SK-N-SH (cell line): ENCODE results near the gene GOPC. TPM values are rescaled to one million over a fixed set of nuclear protein-coding genes. Genes with fewer than 3 reads are reported as not detected.
A peak's percentile ranks its signal among the peaks of the same experiment; 100 is the strongest.

Source experiments
- CTCF ChIA-PET: fragments of 300-600, 350-600 bp; formaldehyde crosslinking; extraction: SDS; loops from one replicate; lab custom pipeline; 2021; lab: Yijun Ruan, JAX
- POLR2A ChIA-PET: fragments of 350-600 bp; sonication (Branson Sonifier 250); formaldehyde crosslinking; extraction: SDS; loops from one replicate; lab custom pipeline; 2020; ENCODE audit warnings: antibody characterized with exemption, inconsistent platforms; lab: Yijun Ruan, JAX
- DNase-seq: peaks from one replicate; pipeline ENCODE4 v3.0.0; 2012
- H2AFZ ChIP-seq: fragments of 200-600 bp; sonication (generic); 2 replicates; pipeline ENCODE4 v1.8.1; 2016; ENCODE audit warnings: antibody characterized with exemption, mild to moderate bottlenecking, low read depth
- H3F3A ChIP-seq: fragments of 200-600 bp; sonication (generic); replicated peaks from 2 replicates; pipeline ENCODE3; 2016; ENCODE audit warnings: antibody characterized with exemption, mild to moderate bottlenecking; ENCODE audit not compliant: insufficient read depth
- H3K27ac ChIP-seq, 2 experiments: fragments of 200-500 bp in 1 of 2; fragments of 200-600 bp in 1 of 2; sonication (Bioruptor generic) in 1 of 2; sonication (generic), shearing (Covaris generic) in 1 of 2; 2 replicates each; pipeline versions ENCODE4 v1.5.1 to v1.6.1; 2014 to 2016; ENCODE audit warnings: low read depth in 2 of 2, inconsistent platforms in 1 of 2, low read length in 1 of 2, mild to moderate bottlenecking in 1 of 2, mixed read lengths in 1 of 2
- H3K27me3 ChIP-seq: fragments of 200-600 bp; sonication (generic), shearing (Covaris generic); 2 replicates; pipeline ENCODE4 v1.6.1; 2016; ENCODE audit warnings: mixed run types; ENCODE audit not compliant: insufficient read depth
- H3K36me3 ChIP-seq, 2 experiments: fragments of 200-500 bp in 1 of 2; fragments of 200-600 bp in 1 of 2; sonication (Bioruptor generic) in 1 of 2; sonication (generic) in 1 of 2; replicated peaks in 1 of 2; 2 replicates each; pipeline versions ENCODE3 to v1.5.1; 2014 to 2016; ENCODE audit warnings: low read length in 1 of 2, mild to moderate bottlenecking in 1 of 2; ENCODE audit not compliant: insufficient read depth in 2 of 2, control insufficient read depth in 1 of 2
- H3K4me1 ChIP-seq, 2 experiments: fragments of 200-500 bp in 1 of 2; fragments of 200-600 bp in 1 of 2; sonication (Bioruptor generic) in 1 of 2; sonication (generic), shearing (Covaris generic) in 1 of 2; 2 replicates each; pipeline versions ENCODE4 v1.5.1 to v1.6.1; 2014 to 2016; ENCODE audit warnings: low read depth in 1 of 2, low read length in 1 of 2, mixed run types in 1 of 2; ENCODE audit not compliant: insufficient read depth in 2 of 2, control insufficient read depth in 1 of 2
- H3K4me2 ChIP-seq: fragments of 200-600 bp; sonication (generic), shearing (Covaris generic); 2 replicates; pipeline ENCODE4 v1.6.1; 2017; ENCODE audit warnings: mixed run types
- H3K4me3 ChIP-seq, 2 experiments: fragments of 200-500 bp in 1 of 2; fragments of 200-600 bp in 1 of 2; sonication (Bioruptor generic) in 1 of 2; sonication (generic), shearing (Covaris generic) in 1 of 2; 2 replicates each; pipeline versions ENCODE4 v1.5.1 to v1.8.1; 2014 to 2016; ENCODE audit warnings: low read depth in 2 of 2, inconsistent platforms in 1 of 2, low read length in 1 of 2, mild to moderate bottlenecking in 1 of 2, mixed read lengths in 1 of 2, moderate library complexity in 1 of 2
- H3K79me2 ChIP-seq: fragments of 200-600 bp; sonication (generic); 2 replicates; pipeline ENCODE4 v1.8.1; 2017; ENCODE audit warnings: mild to moderate bottlenecking; ENCODE audit not compliant: insufficient read depth
- H3K9ac ChIP-seq: fragments of 200-600 bp; sonication (generic); 2 replicates; pipeline ENCODE4 v1.6.1; 2017; ENCODE audit warnings: mixed run types
- H3K9me2 ChIP-seq: fragments of 200-600 bp; sonication (generic); 2 replicates; pipeline ENCODE4 v1.6.1; 2017; ENCODE audit warnings: mixed run types
- H3K9me3 ChIP-seq: fragments of 200-600 bp; sonication (generic); 2 replicates; pipeline ENCODE4 v1.6.1; 2017; ENCODE audit warnings: mixed run types, mild to moderate bottlenecking, moderate library complexity
- H4K20me1 ChIP-seq: fragments of 200-600 bp; sonication (generic); 2 replicates; pipeline ENCODE4 v1.6.1; 2017; ENCODE audit warnings: mild to moderate bottlenecking, mixed run types; ENCODE audit not compliant: insufficient read depth
- ELF1 ChIP-seq: IDR thresholded peaks from 2 replicates; pipeline ENCODE4 v1.4.0; 2012
- EP300 ChIP-seq, 2 experiments: IDR thresholded peaks; 2 replicates each; pipeline versions ENCODE4 v1.4.0 to v1.6.1; 2012; ENCODE audit warnings: borderline replicate concordance in 1 of 2, low read depth in 1 of 2, low read length in 1 of 2
- EZH2phosphoT487 ChIP-seq: fragments of 200-600 bp; sonication (generic); IDR thresholded peaks from 2 replicates; pipeline ENCODE4 v1.6.1; 2017; ENCODE audit warnings: low read depth, mixed run types, mild to moderate bottlenecking, antibody characterized with exemption, moderate library complexity, borderline replicate concordance
- FOSL2 ChIP-seq: IDR thresholded peaks from 2 replicates; pipeline ENCODE4 v1.4.0; 2012; ENCODE audit warnings: low read depth, mild to moderate bottlenecking, moderate library complexity, borderline replicate concordance
- FOXJ3 ChIP-seq: sonication (generic); formaldehyde crosslinking; IDR thresholded peaks from 2 replicates; pipeline ENCODE4 v1.5.1; 2020; ENCODE audit warnings: mild to moderate bottlenecking, missing genetic modification reagents
- FOXM1 ChIP-seq: IDR thresholded peaks from 2 replicates; pipeline ENCODE4 v1.4.0; 2012; ENCODE audit warnings: low read depth, mild to moderate bottlenecking
- GABPA ChIP-seq: IDR thresholded peaks from 2 replicates; pipeline ENCODE4 v1.4.0; 2012; ENCODE audit warnings: low read depth, mild to moderate bottlenecking
- RAD21 ChIP-seq: IDR thresholded peaks from 2 replicates; pipeline ENCODE4 v1.6.1; 2012; ENCODE audit warnings: mild to moderate bottlenecking, low read length
- RFX5 ChIP-seq: IDR thresholded peaks from 2 replicates; pipeline ENCODE4 v1.6.1; 2012; ENCODE audit warnings: mild to moderate bottlenecking, improper control_type of control experiment, low read length
- RXRA ChIP-seq: IDR thresholded peaks from 2 replicates; pipeline ENCODE4 v1.4.0; 2012; ENCODE audit warnings: low read depth, mild to moderate bottlenecking, borderline replicate concordance
- SIN3A ChIP-seq: IDR thresholded peaks from 2 replicates; pipeline ENCODE4 v1.6.1; 2012; ENCODE audit warnings: low read depth, mild to moderate bottlenecking, low read length, moderate library complexity, borderline replicate concordance
- SMC3 ChIP-seq: IDR thresholded peaks from 2 replicates; pipeline ENCODE4 v1.6.1; 2012; ENCODE audit warnings: low read depth, low read length, improper control_type of control experiment
- TCF12 ChIP-seq: IDR thresholded peaks from 2 replicates; pipeline ENCODE4 v1.4.0; 2012
- TEAD4 ChIP-seq: IDR thresholded peaks from 2 replicates; pipeline ENCODE4 v1.4.0; 2012; ENCODE audit warnings: mild to moderate bottlenecking, borderline replicate concordance; ENCODE audit not compliant: insufficient read depth
- YY1 ChIP-seq: IDR thresholded peaks from 2 replicates; pipeline ENCODE4 v1.4.0; 2012; ENCODE audit warnings: low read depth, mild to moderate bottlenecking
- WGBS: methylation state at CpG from one replicate; pipeline ENCODE4 v1.1.6; 2017; ENCODE audit warnings: low lambda C conversion rate; 5-methylcytosine and 5-hydroxymethylcytosine counted together
- polyA plus RNA-seq, 3 experiments: library from polyadenylated mRNA; depleted of rRNA; stranded (reverse); fragments of >200 nt; gene quantifications; 2 replicates each; pipeline ENCODE4 v1.2.3, GENCODE V29; 2012
- TF ChIP-seq, protein P1 (sequence below): fragments of 150-350 bp; IDR thresholded peaks from 2 replicates; pipeline ENCODE4 v1.6.1; 2016; ENCODE audit warnings: mild to moderate bottlenecking, low read depth, low read length
- TF ChIP-seq, protein P2 (sequence below): IDR thresholded peaks from 2 replicates; pipeline ENCODE4 v1.4.0; 2012; ENCODE audit warnings: low read depth, borderline replicate concordance
- TF ChIP-seq, protein P3 (sequence below): fragments of 150-350 bp; IDR thresholded peaks from 2 replicates; pipeline ENCODE4 v1.6.1; 2017; ENCODE audit warnings: antibody characterized with exemption, low read length, low read depth, borderline replicate concordance
- TF ChIP-seq, protein P4 (sequence below): IDR thresholded peaks from 2 replicates; pipeline ENCODE4 v1.4.0; 2012; ENCODE audit warnings: low read depth
- TF ChIP-seq, protein P5 (sequence below): fragments of 200-600 bp; sonication (generic); IDR thresholded peaks from 2 replicates; pipeline ENCODE4 v1.6.1; 2017; ENCODE audit warnings: antibody characterized with exemption, mild to moderate bottlenecking, moderate library complexity

Gene GOPC
- polyA plus RNA-seq, 1 of the 3 experiments (the other 2 are of a cell fraction): 20.8 TPM

DNA sequence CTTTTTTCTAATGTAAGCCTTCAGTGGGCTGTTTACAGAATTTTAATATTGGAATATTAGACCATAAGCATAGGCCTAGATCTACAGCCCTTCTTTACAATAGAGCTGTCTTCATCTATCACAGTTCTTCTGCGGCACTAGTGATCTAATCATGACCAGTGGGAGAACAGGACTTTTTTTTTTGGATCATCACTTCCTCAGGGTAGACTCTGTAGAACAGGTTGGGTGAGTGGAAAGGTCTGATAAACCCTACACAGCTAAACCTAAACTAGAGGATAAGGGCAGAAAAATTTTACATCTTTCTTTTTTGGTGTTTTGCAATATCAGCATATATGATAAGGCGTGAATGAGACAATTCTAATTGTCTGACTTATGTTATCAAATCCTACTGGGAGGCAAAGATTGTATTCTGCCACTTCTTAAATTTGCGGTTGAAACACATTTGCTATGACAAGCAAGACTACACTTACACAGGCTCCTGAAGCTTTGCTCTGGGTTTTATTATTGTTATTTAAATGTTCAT lies 52.2 kb downstream of the GOPC start:
- Histone ChIP-seq H3K79me2 (peaks cover 33% of the 10 kb centered on the region), H3K4me3 (no peak overlapping the region), H3K4me2 (no peak overlapping the region), H3K9ac (no peak overlapping the region), H3K4me1 (peaks cover 11 to 38% of the 10 kb centered on the region in 2 experiments), H3F3A (peaks cover 65% of the 10 kb centered on the region), H3K27ac (peak overlapping the region in 1 of 2 experiments; percentile 14; a peak in 1 of 4 replicates), H4K20me1 (no peaks in the 10 kb centered on the region), H3K27me3 (no peaks in the 10 kb centered on the region), H2AFZ (no peak overlapping the region), H3K9me2 (no peaks in the 10 kb centered on the region), H3K36me3 (peaks cover 29 to 32% of the 10 kb centered on the region in 2 experiments), H3K9me3 (no peaks in the 10 kb centered on the region)
- POLR2A ChIA-PET: no interaction called here
- CTCF ChIA-PET: interaction anchor here (0.6 to 0.8 kb wide), 2 partner anchors 13 to 102 kb away, joined by 3 to 4 read pairs; no protein-coding TSS in a partner anchor
- DNase-seq: no peak
- WGBS: 90% methylated on average over 3 of the region's 3 CpGs
- TF ChIP-seq SIN3A (no peak), ELF1 (no peak), FOSL2 (no peak), FOXM1 (no peak), TEAD4 (no peak), EP300 (IDR thresholded peaks at IDR 0.05; ENCODE audit: borderline replicate concordance in 1 of 2, low read depth in 1 of 2, low read length in 1 of 2) (no peak), SMC3 (no peak), FOXJ3 (CRISPR knock-in tag) (no peak), RAD21 (no peak), RFX5 (no peak), RXRA (no peak), EZH2phosphoT487 (no peak), YY1 (no peak), GABPA (no peak), TCF12 (no peak)
- TF ChIP-seq, protein P1, sequence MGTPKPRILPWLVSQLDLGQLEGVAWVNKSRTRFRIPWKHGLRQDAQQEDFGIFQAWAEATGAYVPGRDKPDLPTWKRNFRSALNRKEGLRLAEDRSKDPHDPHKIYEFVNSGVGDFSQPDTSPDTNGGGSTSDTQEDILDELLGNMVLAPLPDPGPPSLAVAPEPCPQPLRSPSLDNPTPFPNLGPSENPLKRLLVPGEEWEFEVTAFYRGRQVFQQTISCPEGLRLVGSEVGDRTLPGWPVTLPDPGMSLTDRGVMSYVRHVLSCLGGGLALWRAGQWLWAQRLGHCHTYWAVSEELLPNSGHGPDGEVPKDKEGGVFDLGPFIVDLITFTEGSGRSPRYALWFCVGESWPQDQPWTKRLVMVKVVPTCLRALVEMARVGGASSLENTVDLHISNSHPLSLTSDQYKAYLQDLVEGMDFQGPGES: no peak
- TF ChIP-seq, protein P2, sequence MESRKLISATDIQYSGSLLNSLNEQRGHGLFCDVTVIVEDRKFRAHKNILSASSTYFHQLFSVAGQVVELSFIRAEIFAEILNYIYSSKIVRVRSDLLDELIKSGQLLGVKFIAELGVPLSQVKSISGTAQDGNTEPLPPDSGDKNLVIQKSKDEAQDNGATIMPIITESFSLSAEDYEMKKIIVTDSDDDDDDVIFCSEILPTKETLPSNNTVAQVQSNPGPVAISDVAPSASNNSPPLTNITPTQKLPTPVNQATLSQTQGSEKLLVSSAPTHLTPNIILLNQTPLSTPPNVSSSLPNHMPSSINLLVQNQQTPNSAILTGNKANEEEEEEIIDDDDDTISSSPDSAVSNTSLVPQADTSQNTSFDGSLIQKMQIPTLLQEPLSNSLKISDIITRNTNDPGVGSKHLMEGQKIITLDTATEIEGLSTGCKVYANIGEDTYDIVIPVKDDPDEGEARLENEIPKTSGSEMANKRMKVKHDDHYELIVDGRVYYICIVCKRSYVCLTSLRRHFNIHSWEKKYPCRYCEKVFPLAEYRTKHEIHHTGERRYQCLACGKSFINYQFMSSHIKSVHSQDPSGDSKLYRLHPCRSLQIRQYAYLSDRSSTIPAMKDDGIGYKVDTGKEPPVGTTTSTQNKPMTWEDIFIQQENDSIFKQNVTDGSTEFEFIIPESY: no peak
- TF ChIP-seq, protein P3, sequence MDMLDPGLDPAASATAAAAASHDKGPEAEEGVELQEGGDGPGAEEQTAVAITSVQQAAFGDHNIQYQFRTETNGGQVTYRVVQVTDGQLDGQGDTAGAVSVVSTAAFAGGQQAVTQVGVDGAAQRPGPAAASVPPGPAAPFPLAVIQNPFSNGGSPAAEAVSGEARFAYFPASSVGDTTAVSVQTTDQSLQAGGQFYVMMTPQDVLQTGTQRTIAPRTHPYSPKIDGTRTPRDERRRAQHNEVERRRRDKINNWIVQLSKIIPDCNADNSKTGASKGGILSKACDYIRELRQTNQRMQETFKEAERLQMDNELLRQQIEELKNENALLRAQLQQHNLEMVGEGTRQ: no peak
- TF ChIP-seq, protein P4, sequence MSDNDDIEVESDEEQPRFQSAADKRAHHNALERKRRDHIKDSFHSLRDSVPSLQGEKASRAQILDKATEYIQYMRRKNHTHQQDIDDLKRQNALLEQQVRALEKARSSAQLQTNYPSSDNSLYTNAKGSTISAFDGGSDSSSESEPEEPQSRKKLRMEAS: no peak
- TF ChIP-seq, protein P5, sequence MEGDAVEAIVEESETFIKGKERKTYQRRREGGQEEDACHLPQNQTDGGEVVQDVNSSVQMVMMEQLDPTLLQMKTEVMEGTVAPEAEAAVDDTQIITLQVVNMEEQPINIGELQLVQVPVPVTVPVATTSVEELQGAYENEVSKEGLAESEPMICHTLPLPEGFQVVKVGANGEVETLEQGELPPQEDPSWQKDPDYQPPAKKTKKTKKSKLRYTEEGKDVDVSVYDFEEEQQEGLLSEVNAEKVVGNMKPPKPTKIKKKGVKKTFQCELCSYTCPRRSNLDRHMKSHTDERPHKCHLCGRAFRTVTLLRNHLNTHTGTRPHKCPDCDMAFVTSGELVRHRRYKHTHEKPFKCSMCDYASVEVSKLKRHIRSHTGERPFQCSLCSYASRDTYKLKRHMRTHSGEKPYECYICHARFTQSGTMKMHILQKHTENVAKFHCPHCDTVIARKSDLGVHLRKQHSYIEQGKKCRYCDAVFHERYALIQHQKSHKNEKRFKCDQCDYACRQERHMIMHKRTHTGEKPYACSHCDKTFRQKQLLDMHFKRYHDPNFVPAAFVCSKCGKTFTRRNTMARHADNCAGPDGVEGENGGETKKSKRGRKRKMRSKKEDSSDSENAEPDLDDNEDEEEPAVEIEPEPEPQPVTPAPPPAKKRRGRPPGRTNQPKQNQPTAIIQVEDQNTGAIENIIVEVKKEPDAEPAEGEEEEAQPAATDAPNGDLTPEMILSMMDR: no peak
